Stomach (tissue), 4 donors: ENCODE measurements around the gene GRB7.

Experiments used
- EP300 ChIP-seq: sonication (generic); formaldehyde crosslinking; IDR thresholded peaks from one replicate; pipeline ENCODE4 v1.6.1; 2017; ENCODE audit warnings: antibody characterized with exemption
- POLR2A ChIP-seq, 4 donors: fragments of 450-650 bp; IDR thresholded peaks; one replicate each; pipeline ENCODE4 v1.6.1; 2016; ENCODE audit warnings: antibody characterized with exemption in 4 of 4, control low read depth in 2 of 4, mild to moderate bottlenecking in 1 of 4, moderate library complexity in 1 of 4
- POLR2AphosphoS5 ChIP-seq, 3 donors: sonication (generic); formaldehyde crosslinking; IDR thresholded peaks; one replicate each; pipeline ENCODE4 v1.6.1; 2016; ENCODE audit warnings: antibody characterized with exemption in 3 of 3
- TF ChIP-seq, protein P1 (sequence below), 7 experiments: fragments of 450-650 bp in 4 of 7; fragments of 200-600 bp in 3 of 7; sonication (generic) in 3 of 7; IDR thresholded peaks; one replicate each; pipeline ENCODE4 v1.5.1; 2016 to 2019; ENCODE audit warnings: antibody characterized with exemption in 7 of 7, control low read depth in 2 of 7, mild to moderate bottlenecking in 1 of 7

- TF ChIP-seq, protein P1, sequence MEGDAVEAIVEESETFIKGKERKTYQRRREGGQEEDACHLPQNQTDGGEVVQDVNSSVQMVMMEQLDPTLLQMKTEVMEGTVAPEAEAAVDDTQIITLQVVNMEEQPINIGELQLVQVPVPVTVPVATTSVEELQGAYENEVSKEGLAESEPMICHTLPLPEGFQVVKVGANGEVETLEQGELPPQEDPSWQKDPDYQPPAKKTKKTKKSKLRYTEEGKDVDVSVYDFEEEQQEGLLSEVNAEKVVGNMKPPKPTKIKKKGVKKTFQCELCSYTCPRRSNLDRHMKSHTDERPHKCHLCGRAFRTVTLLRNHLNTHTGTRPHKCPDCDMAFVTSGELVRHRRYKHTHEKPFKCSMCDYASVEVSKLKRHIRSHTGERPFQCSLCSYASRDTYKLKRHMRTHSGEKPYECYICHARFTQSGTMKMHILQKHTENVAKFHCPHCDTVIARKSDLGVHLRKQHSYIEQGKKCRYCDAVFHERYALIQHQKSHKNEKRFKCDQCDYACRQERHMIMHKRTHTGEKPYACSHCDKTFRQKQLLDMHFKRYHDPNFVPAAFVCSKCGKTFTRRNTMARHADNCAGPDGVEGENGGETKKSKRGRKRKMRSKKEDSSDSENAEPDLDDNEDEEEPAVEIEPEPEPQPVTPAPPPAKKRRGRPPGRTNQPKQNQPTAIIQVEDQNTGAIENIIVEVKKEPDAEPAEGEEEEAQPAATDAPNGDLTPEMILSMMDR (IDR thresholded peaks at IDR 0.05) = no peak
- TF ChIP-seq POLR2A (IDR thresholded peaks at IDR 0.05) (no peak), POLR2AphosphoS5 (IDR thresholded peaks at IDR 0.05) (no peak), EP300 (no peak)
Observed at GRCh38 chr17:39706383-39706782, 31.4 kb upstream of the GRB7 start.
